GM19395 (cell line): ENCODE results near the gene PRR15.
"Not testable (repeated sequence)": the region's sequence is repeated elsewhere in the genome, so short reads cannot be mapped to it uniquely, and the experiment has no call there.

Source experiments
- ATAC-seq: cut with Tn5 transposase; IDR thresholded peaks from one replicate; pipeline ENCODE4 v1.9.1; 2021; ENCODE audit warnings: mild to moderate bottlenecking, moderate library complexity; ENCODE audit not compliant: unreplicated experiment

Gene PRR15, protein sequence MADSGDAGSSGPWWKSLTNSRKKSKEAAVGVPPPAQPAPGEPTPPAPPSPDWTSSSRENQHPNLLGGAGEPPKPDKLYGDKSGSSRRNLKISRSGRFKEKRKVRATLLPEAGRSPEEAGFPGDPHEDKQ

DNA sequence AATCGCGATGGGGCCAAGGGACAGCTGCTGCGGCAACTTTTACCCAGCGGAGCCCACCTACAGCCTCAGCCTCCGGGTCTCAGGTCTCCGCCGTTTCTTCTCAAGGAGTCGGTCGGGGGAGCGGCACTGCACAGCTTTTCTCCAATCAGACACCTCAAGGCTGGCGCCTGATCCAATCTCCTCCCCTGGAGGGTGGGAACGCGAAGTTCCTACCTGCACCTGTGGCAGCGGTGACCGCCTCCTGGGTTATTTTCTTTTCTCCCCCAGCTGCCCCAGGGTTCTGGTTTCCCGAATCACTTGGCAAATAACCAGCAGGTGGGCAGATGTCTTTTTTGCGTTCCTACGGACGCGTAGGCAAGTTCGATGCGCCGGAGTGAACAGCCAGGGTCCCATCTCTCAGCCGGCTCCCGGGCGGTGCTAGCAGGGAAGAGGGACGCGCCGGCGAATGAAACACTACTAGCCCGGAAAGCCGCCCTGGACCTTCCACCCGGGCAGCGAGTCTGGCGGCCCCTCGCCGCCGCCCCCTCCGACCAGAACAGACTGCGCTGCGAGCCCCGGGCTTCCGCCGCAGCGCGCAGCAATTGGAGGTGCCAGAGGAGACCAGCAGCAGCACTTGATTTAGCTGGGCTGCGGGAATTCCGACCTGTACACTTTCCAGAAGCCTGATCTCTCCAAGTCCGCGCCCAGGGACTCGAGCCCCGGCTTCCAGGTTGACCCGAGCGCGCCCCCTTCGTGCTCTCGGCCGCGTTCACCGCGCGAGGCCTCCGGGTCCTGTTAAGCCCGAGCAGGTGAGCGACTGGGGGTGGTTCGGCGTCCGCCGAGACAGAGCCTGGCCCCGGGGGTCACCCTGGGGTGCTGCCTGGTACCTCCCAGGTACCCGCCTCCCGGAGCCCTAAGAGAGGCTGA, at the start of gene PRR15:
Gene PRR15 (plus strand): TSS at position 246 of the 906 bp plus-strand sequence. CDS start 2,495 bp downstream, outside the sequence.
- no peak for ATAC-seq

DNA sequence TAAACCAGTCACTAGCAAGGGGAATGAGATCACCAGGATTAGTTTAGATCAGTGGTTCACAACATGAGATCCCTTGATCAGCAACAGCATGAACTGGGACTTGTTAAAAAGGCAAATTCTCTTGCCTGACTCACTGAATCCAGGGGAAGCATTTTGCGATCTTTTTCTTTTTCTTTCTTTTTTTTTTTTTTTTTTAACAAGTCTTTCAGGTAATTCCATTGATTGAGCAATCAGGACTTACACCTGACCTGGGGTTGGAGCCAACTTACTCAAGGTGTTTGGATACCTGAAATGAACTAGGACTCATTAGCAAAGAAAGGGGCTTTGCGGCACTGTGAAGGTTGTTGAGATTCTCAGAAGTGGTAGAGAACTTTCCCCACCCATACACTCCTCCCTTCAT, 47.1 kb upstream of the PRR15 start:
- ATAC-seq, result no peak

DNA sequence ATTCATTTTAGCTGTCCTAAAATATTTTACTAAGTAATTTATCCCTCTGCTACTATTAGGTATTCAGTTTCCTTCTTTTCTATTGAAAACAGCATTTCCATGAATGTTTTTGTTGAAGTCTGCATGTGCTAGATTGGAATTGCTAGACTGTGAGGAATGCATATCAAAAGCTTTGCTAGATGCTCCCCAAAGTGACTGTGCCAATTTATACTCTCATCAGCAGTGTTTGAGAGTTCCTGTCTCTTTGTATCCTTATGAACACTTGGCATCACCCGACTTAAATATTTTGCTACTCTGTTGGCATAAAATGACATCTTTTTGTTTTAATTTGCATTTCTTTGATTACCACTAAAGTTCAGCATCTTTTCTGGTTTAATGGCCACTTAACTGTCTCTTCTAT, 45.0 kb upstream of the PRR15 start:
- no peak for ATAC-seq

DNA sequence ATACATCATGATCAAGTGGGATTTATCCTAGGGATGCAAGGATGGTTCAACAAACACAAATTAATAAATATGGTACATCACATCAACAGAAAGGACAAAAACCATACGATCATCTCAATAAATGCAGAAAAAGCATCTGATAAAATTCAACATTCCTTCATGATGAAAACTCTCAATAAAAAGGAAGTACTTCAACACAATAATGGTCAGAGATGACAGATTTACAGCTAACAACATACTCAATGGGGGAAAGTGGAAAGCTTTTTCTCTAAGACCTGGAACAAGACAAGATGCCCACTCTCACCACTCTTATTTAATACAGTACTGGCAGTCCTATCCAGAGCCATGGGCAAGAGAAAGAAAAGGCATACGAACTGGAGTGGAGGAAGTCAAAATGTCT, 39.9 kb upstream of the PRR15 start:
- no peak for ATAC-seq

DNA sequence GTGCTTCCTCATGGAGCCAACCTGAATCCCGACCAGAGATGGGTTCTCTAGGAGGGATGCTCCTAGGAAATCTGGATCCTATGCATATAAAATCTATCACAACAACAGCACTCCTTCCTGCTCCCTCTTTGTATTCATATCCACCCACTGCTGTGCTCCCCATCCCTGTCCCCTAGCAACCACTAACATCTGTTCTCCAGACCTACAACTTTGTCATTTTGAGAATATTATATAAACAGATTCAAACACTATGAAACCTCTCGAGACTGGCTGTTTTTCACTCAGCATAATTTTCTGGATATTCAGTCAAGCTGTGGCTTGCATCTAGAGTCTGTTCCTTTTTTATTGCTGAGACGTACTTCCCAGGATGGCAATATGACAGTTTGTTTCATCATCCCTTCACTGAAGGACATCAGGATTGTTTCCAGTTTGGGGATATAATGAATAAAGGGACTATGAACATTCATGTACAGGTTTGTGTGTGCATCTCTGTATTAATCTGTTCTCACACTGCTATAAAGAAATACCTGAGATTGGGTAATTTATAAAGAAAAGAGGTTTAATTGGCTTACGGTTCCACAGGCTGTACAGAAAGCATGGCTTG, 36.0 kb upstream of the PRR15 start:
- no peak for ATAC-seq

DNA sequence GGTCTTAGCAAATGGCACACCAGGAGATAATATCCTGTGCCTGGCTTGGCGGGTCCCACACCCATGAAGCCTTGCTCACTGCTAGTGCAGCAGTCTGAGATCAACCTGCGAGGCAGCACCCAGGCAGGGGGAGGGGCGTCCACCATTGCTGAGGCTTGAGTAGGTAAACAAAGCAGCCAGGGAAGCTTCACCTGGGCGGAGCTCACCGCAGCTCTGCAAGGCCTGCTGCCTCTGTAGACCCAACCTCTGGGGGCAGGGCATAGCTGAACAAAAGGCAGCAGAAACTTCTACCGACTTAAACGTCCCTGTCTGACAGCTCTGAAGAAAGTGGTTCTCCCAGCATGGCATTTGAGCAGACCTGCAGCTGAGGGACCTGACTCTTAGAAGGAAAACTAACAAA, 35.1 kb upstream of the PRR15 start:
- not testable (repeated sequence) for ATAC-seq

DNA sequence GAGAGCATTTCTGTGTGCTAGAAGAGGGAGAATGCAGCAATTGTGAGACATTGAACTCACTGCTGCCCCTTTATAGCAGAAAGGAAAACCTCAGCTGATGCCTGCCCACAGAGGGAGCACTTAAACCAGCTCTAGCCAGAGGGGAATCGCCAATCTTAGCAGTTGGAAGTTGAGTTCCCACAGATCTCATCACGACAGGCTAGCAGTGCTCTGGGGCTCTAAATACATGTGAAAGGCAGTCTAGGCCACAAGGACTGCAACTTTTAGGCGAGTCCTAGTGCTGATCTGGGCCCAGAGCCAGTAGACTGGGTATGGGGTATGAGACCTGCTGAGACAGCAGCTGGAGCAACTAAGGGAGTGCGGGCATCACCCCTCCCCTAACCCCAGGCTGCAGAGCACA, 25.2 kb upstream of the PRR15 start:
- ATAC-seq, result no peak

DNA sequence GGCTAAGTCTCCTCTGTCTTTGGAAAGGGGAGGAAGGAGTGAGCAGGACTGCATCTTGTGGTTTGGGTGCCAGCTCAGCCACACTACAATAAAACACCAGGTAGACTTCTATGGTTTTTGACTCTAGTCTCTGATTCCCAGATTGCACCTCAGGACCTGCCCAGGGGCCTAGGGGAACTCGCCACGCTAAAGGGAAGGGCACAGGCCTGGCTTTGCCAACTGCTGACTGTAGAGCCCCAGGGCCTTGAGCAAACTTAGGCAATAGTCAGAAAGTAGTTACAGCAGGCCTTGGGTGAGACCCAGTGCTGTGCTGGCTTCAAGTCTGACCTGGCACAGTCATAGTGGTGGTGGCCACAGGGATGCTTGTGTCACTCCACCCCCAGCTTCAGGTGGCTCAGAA, 24.2 kb upstream of the PRR15 start:
- ATAC-seq, result no peak

DNA sequence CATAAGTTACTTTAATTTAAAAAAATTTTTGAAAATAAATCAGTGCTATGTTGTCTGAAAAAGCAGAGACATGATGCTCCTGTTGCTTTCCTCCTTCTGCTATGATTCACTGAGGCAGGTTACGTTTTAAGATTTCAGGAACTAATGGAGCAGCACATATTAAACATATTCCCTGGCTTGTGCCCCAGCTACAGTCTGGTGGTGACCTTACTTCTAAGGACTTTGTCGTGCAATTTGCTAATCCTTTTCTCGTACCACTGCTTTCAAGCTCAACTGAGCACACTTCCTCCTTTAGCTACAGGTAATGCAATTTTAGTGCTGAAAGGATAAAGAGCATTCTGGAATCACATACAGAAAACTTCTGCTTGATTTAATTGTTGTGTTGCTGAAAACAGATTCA, 16.2 kb upstream of the PRR15 start:
- no peak for ATAC-seq

DNA sequence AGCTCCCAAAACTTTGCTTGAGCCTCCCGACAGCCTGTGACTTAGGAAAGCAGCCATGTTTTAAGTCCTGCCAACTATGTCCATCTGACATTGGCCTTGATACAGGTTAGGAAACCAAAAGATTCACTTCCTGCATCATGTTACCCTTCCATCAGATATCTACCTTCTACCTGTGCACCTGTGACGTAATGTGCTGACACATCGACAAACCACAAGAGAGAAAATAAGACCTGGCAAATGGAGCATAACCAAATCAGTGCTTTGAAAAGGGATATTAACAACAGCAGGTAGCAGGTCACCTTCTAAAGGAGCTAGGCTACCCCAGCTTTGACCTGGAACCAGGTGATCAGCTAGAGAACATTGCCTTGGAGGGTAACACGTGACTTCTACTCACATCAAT, 14.8 kb upstream of the PRR15 start:
- ATAC-seq, result no peak

DNA sequence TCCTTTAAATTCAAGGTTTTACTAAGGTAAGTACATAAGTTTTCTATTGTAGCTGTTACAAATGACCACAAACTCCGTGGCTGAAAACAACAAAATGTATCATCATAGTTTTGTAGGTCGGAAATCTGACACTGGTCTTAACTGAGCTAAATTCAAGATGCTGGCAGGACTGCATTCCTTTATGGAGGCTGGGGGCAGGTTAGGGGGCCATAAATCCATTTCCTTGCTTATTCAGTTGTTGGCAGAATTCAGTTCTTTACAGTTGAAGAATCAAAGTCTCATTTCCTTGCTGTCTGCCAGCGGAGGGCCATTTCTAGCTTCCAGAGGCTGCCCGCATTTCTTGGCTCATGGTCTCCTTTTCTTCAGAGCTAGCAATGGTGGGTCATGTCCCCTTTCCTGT, 11.2 kb upstream of the PRR15 start:
- no peak for ATAC-seq

DNA sequence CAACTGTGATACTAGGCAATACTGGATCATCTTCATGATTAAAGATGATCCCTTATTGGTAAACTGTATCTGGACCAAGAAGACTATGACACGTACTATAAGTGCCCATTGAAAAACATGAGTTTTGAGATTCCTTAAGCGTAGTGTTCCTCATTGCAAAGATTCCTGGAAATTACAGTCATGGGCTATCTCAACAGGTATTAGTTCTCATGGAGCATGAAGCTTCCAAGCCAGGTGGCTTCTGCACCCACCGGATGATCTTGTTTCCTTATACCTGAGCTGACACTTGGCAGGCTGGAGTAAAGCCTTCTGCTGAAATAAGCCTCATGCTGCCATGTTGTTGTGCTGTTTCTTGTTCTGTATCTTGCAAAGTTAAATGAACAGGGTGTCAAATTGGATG, 8.6 kb upstream of the PRR15 start:
- no peak for ATAC-seq

DNA sequence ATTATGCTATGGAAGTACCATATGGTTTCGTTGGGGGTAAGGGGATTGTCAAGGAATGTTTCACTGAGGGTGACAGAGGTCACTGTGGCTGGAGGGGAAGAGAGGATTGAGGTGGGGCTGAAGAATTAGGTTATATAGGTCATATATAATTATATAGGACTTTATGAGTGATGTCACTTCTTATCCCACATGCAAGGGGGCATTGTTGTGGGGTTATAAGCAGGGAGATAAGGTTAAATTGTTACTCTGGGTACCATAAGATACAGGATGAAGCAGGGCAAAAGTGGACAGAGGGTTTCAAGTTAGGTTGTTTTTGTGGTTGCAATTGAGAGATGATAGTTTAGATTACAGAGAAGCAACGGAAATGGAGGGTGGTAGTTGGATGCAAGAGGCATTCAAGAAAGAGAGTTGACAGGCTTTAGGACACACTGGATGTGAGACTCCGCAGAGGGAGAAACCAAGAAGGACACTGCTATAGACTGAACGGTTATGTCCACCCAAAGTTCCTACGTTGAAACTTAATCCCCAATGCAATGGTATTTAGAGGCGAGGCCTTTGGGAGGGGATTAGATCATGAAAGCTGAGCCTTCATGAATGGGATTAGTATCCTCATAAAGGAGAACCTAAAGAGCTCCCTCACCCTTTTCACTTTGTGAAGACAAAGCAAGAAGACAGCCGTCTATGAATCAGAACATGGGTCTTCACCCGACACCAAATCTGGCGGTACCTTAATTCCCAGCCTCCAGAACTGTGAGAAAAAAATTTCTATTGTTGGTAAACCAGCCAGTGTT, 7.0 kb upstream of the PRR15 start:
- ATAC-seq, result no peak

DNA sequence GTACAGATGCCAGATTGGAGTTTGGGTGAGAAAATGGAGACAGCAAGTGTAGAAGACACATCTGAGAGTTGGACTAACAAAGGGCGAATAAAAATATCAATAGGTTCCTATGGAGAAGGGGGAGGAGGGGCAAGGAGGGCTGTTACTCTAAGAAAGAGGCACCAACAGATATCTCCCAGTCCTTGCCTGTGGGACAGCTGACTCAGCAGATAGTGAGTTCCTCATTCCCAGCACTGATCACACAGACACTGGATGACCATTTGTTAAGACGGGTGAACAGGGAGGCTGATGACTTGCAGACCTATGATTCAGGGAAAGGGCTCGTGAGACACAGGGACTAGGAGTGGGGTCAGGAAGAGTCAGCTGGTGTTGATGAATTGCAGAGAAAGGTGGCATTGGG, 5.7 kb upstream of the PRR15 start:
- no peak for ATAC-seq

DNA sequence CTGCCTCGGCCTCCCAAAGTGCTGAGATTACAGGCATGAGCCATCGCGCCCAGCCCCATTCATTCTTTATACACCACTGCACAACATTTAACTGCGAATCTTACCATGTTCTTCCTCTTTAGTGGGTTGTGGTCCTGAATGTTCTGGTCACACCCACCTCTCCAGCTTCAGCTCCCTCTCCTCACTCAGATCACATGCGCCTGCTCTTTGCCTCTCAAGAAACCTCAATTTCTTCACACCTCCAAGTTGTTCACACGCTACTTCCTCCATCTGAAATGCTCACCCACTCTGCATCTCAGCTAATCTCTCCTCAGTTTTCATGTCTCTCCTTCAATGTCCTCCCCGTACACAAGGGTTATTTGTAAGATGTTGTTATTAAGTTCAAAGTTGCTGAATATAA, 2.4 kb upstream of the PRR15 start:
- ATAC-seq, result no peak

DNA sequence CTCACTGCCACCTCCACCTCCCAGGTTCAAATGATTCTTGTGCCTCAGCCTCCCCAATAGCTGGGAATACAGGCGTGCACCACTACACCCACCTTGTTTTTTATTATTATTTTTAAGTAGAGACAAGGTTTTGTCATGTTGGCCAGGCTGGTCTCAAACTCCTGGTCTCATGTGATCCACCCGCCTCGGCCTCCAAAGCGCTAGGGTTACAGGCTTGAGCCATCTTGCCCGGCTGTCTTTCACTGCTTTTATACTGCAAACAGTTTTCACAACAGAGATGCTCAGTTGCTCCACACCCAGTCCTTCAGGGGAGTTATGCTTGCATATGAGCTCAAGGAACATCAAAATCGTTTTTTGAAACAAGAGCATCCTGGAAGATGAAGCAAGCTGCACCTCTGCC, 1.3 kb upstream of the PRR15 start:
- no peak for ATAC-seq

DNA sequence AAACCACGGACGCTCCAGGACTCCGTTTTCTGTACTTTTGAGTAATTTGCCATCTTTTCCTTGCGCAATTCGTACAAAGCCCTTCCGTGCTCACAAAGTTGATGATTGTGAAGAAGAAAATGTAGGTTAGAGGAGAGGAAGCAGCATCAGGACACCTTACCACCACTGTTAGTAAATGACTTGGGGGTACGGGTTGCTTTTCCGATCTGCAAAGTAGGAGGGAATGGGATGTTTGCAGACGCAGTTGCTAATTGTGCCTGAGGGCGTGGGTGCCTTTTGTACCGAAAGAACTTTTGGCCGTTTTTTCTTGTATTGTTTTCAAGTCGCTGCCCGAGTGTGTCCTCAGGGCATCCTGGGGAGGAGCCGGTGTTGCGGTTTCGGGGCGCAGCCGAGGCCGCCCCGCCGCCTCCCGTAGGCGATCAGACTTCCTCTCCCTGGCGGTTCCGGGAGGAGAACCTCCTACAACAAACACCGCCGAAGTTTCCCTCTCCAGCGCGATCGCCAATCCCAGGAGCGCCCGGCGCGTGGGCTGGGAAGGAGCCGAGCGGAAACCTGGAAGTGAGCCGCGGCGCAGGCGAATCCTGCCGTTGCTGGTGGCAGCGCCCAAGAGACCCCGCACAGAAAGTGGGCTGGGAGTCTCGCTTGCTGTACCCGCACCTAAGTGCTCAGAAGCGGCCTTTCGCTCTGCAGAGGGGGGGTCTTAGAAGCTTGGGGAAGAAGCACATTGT, 1.0 kb downstream of the PRR15 start:
- ATAC-seq, result no peak

DNA sequence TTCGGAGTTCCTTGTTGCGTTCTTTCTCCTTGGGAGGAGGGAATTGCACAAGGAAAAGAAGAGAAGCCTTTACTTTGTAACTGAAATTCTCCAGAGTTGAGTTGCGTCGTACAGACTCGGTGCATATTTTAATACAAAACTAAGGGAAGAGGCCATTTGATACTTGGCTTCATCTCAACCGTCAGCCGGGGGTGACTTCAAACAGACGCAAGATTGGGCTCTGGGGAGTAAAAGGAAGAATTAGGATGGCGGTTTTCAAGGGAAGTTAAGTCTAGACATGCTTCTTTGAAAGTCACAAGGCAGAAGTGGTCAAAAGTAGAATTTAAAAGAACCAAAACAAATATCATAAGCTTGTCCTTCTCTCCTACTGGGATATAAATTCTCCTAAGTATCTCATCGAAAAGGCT, 1.6 kb downstream of the PRR15 start:
- no peak for ATAC-seq

DNA sequence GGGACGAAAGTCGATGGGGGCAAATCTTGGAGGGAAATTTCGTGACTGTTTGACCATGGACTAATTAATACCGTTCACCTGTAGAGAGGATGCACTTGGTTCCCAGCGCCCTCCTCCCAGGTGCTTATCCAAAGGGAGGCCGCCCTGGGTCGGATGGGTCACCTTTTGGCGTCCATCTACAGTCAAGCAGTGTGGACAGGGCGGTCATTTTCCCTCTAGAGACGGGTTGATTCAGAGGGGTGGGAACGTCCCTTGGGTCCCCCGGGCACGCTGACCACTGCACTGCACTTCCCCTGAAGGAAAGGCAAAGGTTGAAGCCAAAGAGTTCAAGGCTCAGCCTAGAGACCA, 2.0 kb downstream of the PRR15 start:
- no peak for ATAC-seq

DNA sequence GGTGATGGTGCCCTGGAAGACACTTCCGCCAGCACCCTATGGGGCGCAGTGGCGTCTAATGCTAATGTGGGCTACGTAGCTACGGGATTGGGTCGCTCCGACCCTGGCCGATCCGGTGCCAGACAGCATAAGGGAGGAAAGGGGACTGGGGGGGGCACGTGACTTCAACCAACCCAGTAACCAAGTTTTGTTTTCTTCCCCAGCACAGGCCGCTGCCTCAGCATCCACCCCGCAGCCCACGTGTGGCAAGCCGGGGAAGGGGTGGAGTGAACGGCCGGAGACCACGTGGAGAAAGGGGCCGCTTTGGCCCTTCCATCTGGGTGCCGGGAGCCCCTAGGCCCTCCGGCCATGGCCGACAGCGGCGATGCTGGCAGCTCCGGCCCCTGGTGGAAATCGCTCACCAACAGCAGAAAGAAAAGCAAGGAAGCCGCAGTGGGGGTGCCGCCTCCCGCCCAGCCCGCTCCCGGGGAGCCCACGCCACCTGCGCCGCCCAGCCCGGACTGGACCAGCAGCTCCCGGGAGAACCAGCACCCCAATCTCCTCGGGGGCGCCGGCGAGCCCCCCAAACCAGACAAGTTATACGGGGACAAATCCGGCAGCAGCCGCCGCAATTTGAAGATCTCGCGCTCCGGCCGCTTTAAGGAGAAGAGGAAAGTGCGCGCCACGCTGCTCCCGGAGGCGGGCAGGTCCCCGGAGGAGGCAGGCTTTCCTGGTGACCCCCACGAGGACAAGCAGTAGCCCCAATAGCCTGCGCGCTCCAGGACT, 2.5 kb downstream of the PRR15 start:
- ATAC-seq, result no peak
